ENCODE data around the gene DPRX.

The DPRX gene

DNA sequence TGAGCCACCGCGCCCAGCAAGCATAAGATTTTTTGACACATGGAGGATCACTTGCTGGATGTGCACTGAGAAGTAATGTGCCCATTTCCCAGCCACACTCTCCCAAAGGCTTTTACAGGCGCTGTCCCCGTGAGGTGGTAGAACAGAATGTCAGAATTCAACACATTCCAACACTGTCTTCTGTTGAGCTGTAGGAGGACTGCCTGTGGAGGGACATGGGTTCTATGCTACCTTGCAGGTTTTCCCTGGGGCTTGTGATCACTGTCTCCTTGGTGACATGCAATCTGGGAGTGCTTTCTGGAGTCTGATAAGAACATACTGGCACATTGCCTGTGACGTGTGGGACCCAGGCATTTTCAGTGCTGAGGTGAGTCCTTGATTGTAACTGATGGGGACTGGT, 38.5 kb downstream of the DPRX start:
- Histone ChIP-seq H3K27me3 (replicated peaks; ENCODE audit: insufficient read depth, low read length) (no peaks in the 10 kb centered on the region), H3K27ac (ENCODE audit: low read length) (no peak overlapping the region)
- no peak for DNase-seq

GRCh38 chr19:53671663-53672062, 39.9 kb downstream of the DPRX start:
- H3K4me3 ChIP-seq (ENCODE audit: low read length) = no peak overlapping the region
- no peaks in the 10 kb centered on the region for H3K79me2 ChIP-seq (ENCODE audit: low read length)
- no peak overlapping the region for H3K9ac ChIP-seq (ENCODE audit: low read length)
- no peaks in the 10 kb centered on the region for H4K20me1 ChIP-seq (ENCODE audit: insufficient read depth, low read length)
- TF ChIP-seq, protein P1, sequence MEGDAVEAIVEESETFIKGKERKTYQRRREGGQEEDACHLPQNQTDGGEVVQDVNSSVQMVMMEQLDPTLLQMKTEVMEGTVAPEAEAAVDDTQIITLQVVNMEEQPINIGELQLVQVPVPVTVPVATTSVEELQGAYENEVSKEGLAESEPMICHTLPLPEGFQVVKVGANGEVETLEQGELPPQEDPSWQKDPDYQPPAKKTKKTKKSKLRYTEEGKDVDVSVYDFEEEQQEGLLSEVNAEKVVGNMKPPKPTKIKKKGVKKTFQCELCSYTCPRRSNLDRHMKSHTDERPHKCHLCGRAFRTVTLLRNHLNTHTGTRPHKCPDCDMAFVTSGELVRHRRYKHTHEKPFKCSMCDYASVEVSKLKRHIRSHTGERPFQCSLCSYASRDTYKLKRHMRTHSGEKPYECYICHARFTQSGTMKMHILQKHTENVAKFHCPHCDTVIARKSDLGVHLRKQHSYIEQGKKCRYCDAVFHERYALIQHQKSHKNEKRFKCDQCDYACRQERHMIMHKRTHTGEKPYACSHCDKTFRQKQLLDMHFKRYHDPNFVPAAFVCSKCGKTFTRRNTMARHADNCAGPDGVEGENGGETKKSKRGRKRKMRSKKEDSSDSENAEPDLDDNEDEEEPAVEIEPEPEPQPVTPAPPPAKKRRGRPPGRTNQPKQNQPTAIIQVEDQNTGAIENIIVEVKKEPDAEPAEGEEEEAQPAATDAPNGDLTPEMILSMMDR (IDR thresholded peaks at IDR 0.05; ENCODE audit: low read length) = no peak
- TF ChIP-seq EZH2 (optimal IDR thresholded peaks at IDR 0.05; ENCODE audit: low read depth, low read length) (no peak), EZH2phosphoT487 (IDR thresholded peaks at IDR 0.05; ENCODE audit: low read length) (no peak)
- no peaks in the 10 kb centered on the region for H3K4me1 ChIP-seq (ENCODE audit: low read length)
- H3K27ac ChIP-seq (ENCODE audit: low read length) = no peak overlapping the region
- H3K36me3 ChIP-seq (replicated peaks; ENCODE audit: insufficient read depth, low read length) = no peaks in the 10 kb centered on the region
- H3K27me3 ChIP-seq (replicated peaks; ENCODE audit: insufficient read depth, low read length) = no peaks in the 10 kb centered on the region
- H3K4me2 ChIP-seq (ENCODE audit: low read depth, low read length) = no peak overlapping the region
- no peaks in the 10 kb centered on the region for H3K9me3 ChIP-seq (replicated peaks; ENCODE audit: insufficient read depth, low read length)
- H3K9me2 ChIP-seq (replicated peaks; ENCODE audit: insufficient read depth, low read length) = no peaks in the 10 kb centered on the region
- no peak for DNase-seq
- no peak overlapping the region for H2AFZ ChIP-seq (ENCODE audit: low read length)
- no peaks in the 10 kb centered on the region for H3F3A ChIP-seq (ENCODE audit: insufficient read depth, low read length)

More for the DNA sequence above, 38.5 kb downstream of the DPRX start:
- Histone ChIP-seq H4K20me1 (ENCODE audit: insufficient read depth, low read length) (no peaks in the 10 kb centered on the region), H3K4me3 (ENCODE audit: low read length) (no peak overlapping the region), H2AFZ (ENCODE audit: low read length) (no peak overlapping the region), H3K36me3 (replicated peaks; ENCODE audit: insufficient read depth, low read length) (no peaks in the 10 kb centered on the region), H3F3A (ENCODE audit: insufficient read depth, low read length) (no peaks in the 10 kb centered on the region), H3K79me2 (ENCODE audit: low read length) (no peaks in the 10 kb centered on the region), H3K4me1 (ENCODE audit: low read length) (no peaks in the 10 kb centered on the region), H3K4me2 (ENCODE audit: low read depth, low read length) (no peak overlapping the region), H3K9me2 (replicated peaks; ENCODE audit: insufficient read depth, low read length) (no peaks in the 10 kb centered on the region), H3K9me3 (replicated peaks; ENCODE audit: insufficient read depth, low read length) (no peaks in the 10 kb centered on the region), H3K9ac (ENCODE audit: low read length) (no peak overlapping the region)
- TF ChIP-seq, protein P1 (IDR thresholded peaks at IDR 0.05; ENCODE audit: low read length) = no peak
- TF ChIP-seq EZH2phosphoT487 (IDR thresholded peaks at IDR 0.05; ENCODE audit: low read length) (no peak), EZH2 (optimal IDR thresholded peaks at IDR 0.05; ENCODE audit: low read depth, low read length) (no peak)
